ENCODE results near the gene CACNG1.

GRCh38 chr17:67020293-67020766, 24.0 kb upstream of the CACNG1 start:
- TF ChIP-seq SIN3A (IDR thresholded peaks at IDR 0.05; ENCODE audit: borderline replicate concordance, low read depth, low read length) (no peak), CTCF (IDR thresholded peaks at IDR 0.05) (no peak), TAF1 (IDR thresholded peaks at IDR 0.05; ENCODE audit: borderline replicate concordance, low read depth, low read length) (no peak), EZH2phosphoT487 (IDR thresholded peaks at IDR 0.05; ENCODE audit: borderline replicate concordance, low read depth) (no peak), REST (IDR thresholded peaks at IDR 0.05; ENCODE audit: low read depth, low read length) (no peak), EP300 (IDR thresholded peaks at IDR 0.05; ENCODE audit: borderline replicate concordance in 1 of 2, low read depth in 1 of 2, low read length in 1 of 2) (peak in 1 of 2 experiments; percentile 100; a peak in 2 of 4 replicates), POLR2AphosphoS5 (IDR thresholded peaks at IDR 0.05; ENCODE audit: low read depth, low read length) (no peak), NRF1 (IDR thresholded peaks at IDR 0.05; ENCODE audit: low read depth, low read length) (no peak)
